NCI-H2107 treated with DMSO at 0.1 percent for 48 hours (cell line): Measurements from ENCODE around the gene ADK.
"Not testable (repeated sequence)": the region's sequence is repeated elsewhere in the genome, so short reads cannot be mapped to it uniquely, and the experiment has no call there.

Experiments
- DNase-seq: peaks from one replicate; lab custom pipeline; 2025; ENCODE audit not compliant: unreplicated experiment; lab: John Stamatoyannopoulos, UW

The ADK gene

GRCh38 chr10:74178042-74178791, 27.2 kb downstream of the ADK start:
- DNase-seq: no peak

GRCh38 chr10:74179111-74179710, 28.2 kb downstream of the ADK start:
- DNase-seq: no peak

DNA sequence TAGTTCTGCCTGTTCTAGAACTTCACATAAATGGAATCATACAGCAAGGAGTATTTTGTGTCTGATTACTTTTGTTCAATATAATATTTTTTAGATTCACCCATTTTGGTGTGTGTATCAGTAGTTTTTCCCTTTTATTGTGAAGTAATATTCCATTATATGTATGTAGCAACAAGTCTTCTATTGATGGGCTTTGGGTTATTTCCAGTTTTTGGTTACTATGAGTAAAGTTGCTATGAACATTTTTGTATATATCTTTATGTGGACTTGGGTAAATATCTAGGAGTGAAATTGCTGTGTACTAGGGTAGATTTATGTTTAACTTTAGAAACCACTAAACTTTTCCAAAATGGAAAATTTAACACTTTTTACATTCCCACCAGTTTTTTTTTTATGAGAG, 35.7 kb downstream of the ADK start:
- no peak for DNase-seq

DNA sequence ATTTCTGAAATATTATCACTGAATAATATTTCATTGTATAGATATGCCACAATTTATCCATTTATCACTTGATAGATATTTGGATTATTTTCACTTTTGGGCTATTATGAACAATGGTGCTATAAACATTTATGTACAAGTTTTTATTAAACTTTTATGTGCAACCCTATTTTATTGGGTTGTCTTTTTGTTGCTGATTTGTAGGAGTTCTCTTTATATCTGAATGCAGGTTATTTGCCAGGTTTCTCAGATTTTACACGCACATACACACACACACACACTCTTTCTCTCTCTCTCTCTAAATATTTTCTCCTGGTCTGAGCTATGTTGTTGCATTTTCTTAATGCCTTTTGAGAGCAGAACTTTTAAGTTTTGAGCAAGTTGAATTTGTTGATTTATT, 36.2 kb downstream of the ADK start:
- no peak for DNase-seq

DNA sequence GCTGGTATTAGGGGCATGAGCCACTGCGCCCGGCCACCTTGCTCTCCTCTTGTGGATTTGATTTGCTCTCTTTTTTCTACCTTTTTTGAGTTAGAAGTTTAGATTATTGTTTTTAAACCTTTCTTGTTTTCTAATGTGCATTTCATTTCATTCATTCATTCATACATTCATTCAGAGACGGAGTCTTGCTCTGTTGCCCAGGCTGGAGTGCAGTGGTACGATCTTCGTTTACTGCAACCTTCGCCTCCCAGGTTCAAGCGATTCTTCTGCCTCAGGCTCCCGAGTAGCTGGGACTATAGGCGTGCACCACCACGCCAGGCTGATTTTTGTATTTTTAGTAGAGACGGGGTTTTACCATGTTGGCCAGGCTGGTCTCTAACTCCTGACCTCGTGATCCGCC, 37.6 kb downstream of the ADK start:
- DNase-seq: not testable (repeated sequence)

GRCh38 chr10:74189999-74190421, 39.0 kb downstream of the ADK start:
- no peak for DNase-seq

- DNase-seq: no peak
Measured at GRCh38 chr10:74190494-74190893, 39.5 kb downstream of the ADK start.

DNA sequence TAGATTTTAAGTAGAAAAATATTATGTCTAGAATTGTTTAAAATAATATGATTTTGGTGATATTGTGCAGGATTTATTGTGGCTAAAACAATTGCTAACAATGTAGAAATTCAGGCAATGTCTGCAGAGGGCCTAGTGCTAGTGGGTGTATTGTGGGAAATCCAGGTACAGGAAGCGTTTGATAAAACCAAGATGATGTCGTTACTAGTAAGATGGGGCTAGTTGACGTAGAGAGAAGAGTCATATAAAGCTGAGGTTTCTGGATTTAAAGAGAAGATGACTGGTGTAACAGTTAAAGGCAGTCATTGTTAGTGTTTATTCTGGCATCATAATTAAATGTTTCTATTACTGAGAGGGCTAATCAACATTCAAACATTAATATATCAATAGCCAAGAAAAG, 43.5 kb downstream of the ADK start:
- DNase-seq: no peak

- no peak for DNase-seq
Measured at GRCh38 chr10:74194999-74195398, 44.0 kb downstream of the ADK start.

- DNase-seq: no peak
Measured at GRCh38 chr10:74199315-74199714, 48.3 kb downstream of the ADK start.

DNA sequence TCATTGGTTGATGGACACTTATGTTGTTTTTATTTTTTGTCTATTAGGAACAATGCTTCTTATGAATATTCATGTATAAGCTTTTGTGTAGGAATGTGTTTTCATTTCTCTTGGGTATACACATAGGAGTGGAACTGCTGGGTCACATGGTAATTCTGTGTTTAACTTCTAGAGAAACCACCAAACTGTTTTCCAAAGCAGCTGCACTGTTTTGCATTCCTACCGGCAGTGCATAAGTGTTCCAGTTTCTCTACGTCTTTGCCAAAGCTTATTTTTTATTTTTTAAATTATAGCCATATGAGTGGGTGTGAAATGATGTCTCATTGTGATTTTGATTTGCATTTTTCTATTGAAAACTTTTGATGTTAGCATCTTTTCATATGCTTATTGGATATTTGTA, 51.3 kb downstream of the ADK start:
- no peak for DNase-seq

- peak; percentile 48 for DNase-seq
Measured at GRCh38 chr10:74206746-74207145, 55.7 kb downstream of the ADK start.

- DNase-seq: peak; percentile 76
Measured at GRCh38 chr10:74207691-74208480, 56.9 kb downstream of the ADK start.

DNA sequence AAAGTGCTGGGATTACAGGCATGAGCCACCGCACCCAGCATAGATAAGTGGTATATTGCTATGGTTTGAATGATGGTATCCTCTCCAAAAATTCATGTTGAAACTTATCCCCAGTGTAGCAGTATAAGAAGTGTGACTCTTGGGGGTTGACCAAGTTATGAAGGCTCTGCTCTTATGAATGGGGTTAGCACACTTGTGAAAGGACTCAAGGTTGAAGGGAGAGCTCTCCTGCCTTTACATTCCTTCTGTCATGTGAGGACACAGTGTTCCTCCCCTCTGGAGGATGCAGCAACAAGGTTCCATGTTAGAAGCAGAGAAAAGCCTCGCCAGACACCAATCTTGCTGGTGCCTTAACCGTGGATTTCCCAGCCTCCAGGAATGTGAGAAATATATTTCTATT, 58.0 kb downstream of the ADK start:
- DNase-seq: no peak

DNA sequence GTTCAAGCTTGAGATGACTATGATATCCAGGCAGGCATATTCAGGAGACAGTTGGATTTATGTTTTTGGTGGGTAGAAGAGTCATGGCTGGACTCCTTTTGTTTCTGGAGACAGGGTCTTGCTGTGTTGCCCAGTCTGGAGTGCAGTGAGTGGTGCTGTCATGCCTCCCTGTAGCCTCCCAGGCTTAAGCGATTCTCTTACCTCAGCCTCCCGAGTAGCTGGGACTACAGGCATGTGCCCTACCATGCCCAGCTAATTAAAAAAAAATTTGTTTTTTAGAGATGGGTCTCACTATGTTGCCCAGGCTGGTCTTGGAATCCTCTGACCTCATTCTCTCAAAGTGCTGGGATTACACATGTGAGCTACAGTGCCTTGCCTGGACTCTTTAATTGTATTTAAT, 62.0 kb downstream of the ADK start:
- DNase-seq: no peak

- DNase-seq: no peak
Measured at GRCh38 chr10:74213571-74214162, 62.6 kb downstream of the ADK start.

DNA sequence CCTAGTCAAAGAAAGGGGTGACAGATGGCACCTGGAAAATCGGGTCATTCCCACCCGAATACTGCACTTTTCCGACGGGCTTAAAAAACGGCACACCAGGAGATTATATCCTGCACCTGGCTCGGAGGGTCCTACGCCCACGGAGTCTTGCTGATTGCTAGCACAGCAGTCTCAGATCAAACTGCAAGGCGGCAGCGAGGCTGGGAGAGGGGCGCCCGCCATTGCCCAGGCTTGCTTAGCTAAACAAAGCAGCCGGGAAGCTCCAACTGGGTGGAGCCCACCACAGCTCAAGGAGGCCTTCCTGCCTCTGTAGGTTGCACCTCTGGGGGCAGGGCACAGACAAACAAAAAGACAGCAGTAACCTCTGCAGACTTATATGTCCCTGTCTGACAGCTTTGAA, 66.1 kb downstream of the ADK start:
- DNase-seq: not testable (repeated sequence)

- not testable (repeated sequence) for DNase-seq
Measured at GRCh38 chr10:74222467-74222866, 71.4 kb downstream of the ADK start.

DNA sequence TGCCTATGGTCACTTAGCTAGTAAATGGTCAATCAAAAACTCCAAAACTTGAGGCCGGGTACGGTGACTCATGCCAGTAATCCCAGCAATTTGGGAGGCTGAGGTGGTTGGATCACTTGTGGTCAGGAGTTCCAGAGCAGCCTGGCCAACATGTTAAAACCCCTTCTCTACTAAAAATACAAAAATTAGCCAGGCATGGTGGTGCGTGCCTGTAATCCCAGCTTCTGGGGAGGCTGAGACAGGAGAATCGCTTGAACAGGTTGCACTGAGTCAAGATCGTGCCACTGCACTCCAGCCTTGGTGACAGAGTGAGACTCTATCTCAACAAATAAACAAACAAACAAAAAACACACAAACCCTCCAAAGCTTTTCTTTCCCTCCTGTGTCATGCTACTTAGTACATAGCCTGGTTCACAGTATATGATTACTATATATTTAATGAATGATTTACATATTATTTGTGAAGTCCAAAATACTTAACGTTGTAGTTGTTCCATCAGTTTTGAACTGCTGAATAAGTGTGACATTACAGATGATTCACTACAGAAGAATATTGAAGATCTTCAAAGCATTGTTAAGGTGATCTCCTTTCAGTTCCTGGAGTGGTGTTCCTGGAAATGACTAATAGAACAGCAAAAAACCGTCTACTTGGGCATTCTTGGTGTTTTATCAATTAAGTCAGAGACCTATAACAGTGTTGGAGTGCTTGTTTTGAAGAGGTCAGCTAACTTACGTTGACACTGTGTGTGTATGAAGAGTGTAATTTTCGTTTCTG, 72.9 kb downstream of the ADK start:
- no peak for DNase-seq

- DNase-seq: no peak
Measured at GRCh38 chr10:74227697-74228424, 76.8 kb downstream of the ADK start.
